Tibial nerve (tissue), 4 donors: ENCODE results near the gene ZNF670. TPM values are rescaled to one million over a fixed set of nuclear protein-coding genes. Genes with fewer than 3 reads are reported as not detected.

Experiments used
- DNase-seq, 2 donors: peaks; one replicate each; pipeline ENCODE4 v3.0.0-alpha.2; 2019; ENCODE audit warnings: low spot score in 2 of 2
- H3K27ac ChIP-seq, 4 donors: fragments of 200-600 bp; sonication (generic) in 3 of 4; one replicate each; pipeline ENCODE4 v1.5.1; 2017 to 2019; ENCODE audit warnings: mild to moderate bottlenecking in 1 of 4
- H3K27me3 ChIP-seq, 2 donors: fragments of 200-600 bp; sonication (generic) in 1 of 2; one replicate each; pipeline versions ENCODE4 v1.5.1 to v1.6.0; 2017 to 2019
- H3K36me3 ChIP-seq, 3 donors: fragments of 200-600 bp; sonication (generic); one replicate each; pipeline ENCODE4 v1.5.1; 2018 to 2019
- H3K4me1 ChIP-seq, 4 donors: fragments of 200-600 bp; sonication (generic) in 3 of 4; one replicate each; pipeline ENCODE4 v1.5.1; 2017 to 2019
- H3K4me3 ChIP-seq, 4 donors: fragments of 200-600 bp; sonication (generic) in 3 of 4; one replicate each; pipeline ENCODE4 v1.5.1; 2017 to 2019; ENCODE audit warnings: mild to moderate bottlenecking in 1 of 4, moderate library complexity in 1 of 4
- H3K9me3 ChIP-seq, 4 donors: fragments of 200-600 bp; sonication (generic) in 3 of 4; one replicate each; pipeline ENCODE4 v1.5.1; 2017 to 2019
- EP300 ChIP-seq, 2 donors: sonication (generic); formaldehyde crosslinking; IDR thresholded peaks; one replicate each; pipeline ENCODE4 v1.6.1; 2017; ENCODE audit warnings: antibody characterized with exemption in 2 of 2, mild to moderate bottlenecking in 1 of 2
- POLR2A ChIP-seq, 2 donors: fragments of 450-650 bp; IDR thresholded peaks; one replicate each; pipeline ENCODE4 v1.6.1; 2017; ENCODE audit warnings: antibody characterized with exemption in 2 of 2, mild to moderate bottlenecking in 2 of 2, moderate library complexity in 2 of 2
- WGBS, 2 donors: methylation state at CpG; one replicate each; pipeline ENCODE4 v1.1.5; 2018; 5-methylcytosine and 5-hydroxymethylcytosine counted together
- total RNA-seq, 4 donors: library from RNA; depleted of rRNA; stranded (reverse); fragments of >200 nt; gene quantifications; one replicate each; pipeline ENCODE4 v1.1.0, GENCODE V29; 2016
- TF ChIP-seq, protein P1 (sequence below), 5 experiments: fragments of 200-600 bp in 3 of 5; fragments of 450-650 bp in 2 of 5; sonication (generic) in 3 of 5; IDR thresholded peaks; one replicate each; pipeline ENCODE4 v1.5.1; 2016 to 2019; ENCODE audit warnings: antibody characterized with exemption in 5 of 5, mild to moderate bottlenecking in 3 of 5, moderate library complexity in 2 of 5

The ZNF670 gene
- total RNA-seq, 4 donors from 2014 or later = 1.4 to 2.3 (median 1.9) TPM

DNA sequence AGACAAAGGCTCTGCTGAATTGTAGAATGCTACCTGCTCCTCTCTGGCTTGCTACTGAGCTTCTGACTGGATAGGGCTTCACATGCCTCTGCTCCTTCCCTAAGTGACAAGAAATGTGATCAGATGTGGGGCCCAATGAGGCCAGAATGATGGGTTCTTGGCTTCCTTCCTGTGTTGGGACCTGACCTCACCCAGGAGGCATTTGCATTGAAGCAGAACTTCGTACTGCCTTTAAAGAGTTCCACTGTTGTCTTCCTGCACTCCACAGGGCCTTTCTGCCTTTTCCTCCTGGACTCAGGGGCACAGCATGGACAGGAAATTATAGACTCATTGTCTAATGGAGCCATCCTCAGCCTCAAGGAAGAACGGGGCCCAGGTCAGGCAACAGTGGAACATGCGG lies 14.3 kb downstream of the ZNF670 start:
- Histone ChIP-seq H3K4me1 (no peaks in the 10 kb centered on the region), H3K9me3 (peaks cover 0 to 25% (median 0%) of the 10 kb centered on the region in 4 donors), H3K27me3 (no peaks in the 10 kb centered on the region), H3K36me3 (no peaks in the 10 kb centered on the region), H3K4me3 (no peak overlapping the region), H3K27ac (no peak overlapping the region)
- no peak for DNase-seq
- TF ChIP-seq, protein P1, sequence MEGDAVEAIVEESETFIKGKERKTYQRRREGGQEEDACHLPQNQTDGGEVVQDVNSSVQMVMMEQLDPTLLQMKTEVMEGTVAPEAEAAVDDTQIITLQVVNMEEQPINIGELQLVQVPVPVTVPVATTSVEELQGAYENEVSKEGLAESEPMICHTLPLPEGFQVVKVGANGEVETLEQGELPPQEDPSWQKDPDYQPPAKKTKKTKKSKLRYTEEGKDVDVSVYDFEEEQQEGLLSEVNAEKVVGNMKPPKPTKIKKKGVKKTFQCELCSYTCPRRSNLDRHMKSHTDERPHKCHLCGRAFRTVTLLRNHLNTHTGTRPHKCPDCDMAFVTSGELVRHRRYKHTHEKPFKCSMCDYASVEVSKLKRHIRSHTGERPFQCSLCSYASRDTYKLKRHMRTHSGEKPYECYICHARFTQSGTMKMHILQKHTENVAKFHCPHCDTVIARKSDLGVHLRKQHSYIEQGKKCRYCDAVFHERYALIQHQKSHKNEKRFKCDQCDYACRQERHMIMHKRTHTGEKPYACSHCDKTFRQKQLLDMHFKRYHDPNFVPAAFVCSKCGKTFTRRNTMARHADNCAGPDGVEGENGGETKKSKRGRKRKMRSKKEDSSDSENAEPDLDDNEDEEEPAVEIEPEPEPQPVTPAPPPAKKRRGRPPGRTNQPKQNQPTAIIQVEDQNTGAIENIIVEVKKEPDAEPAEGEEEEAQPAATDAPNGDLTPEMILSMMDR (IDR thresholded peaks at IDR 0.05) = no peak
- TF ChIP-seq POLR2A (IDR thresholded peaks at IDR 0.05) = no peak
- no peak for TF ChIP-seq EP300 (IDR thresholded peaks at IDR 0.05)
- 84 to 91% methylated on average over 3 of the region's 3 CpGs for WGBS, 2 donors

DNA sequence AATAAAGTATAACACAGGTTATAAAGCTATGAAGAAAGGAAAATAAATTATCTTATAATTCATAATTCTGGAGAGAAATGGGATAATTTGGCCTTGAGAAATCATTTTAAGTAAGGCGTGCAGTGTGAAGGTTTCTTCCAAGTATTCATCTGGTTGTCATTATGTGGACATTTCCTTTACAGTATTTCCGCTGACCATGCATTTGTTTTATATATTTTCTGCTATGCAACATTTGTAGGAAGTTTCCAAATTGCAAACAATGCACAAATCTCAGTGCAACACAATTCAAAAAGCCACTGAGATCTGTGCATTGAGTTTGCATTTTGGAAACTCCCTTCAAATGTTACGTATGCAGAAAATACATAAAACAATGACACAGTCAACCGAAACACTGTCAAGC lies 17.8 kb downstream of the ZNF670 start:
- no peaks in the 10 kb centered on the region for H3K36me3 ChIP-seq
- no peak overlapping the region for H3K27ac ChIP-seq
- no peaks in the 10 kb centered on the region for H3K4me1 ChIP-seq
- no peak for TF ChIP-seq POLR2A (IDR thresholded peaks at IDR 0.05)
- TF ChIP-seq EP300 (IDR thresholded peaks at IDR 0.05) = no peak
- TF ChIP-seq, protein P1 (IDR thresholded peaks at IDR 0.05) = no peak
- H3K9me3 ChIP-seq = peaks cover 0 to 27% (median 9%) of the 10 kb centered on the region in 4 donors
- WGBS, 2 donors = 68 to 71% methylated on average over 4 of the region's 4 CpGs
- H3K27me3 ChIP-seq = no peaks in the 10 kb centered on the region
- no peak overlapping the region for H3K4me3 ChIP-seq
- no peak for DNase-seq

DNA sequence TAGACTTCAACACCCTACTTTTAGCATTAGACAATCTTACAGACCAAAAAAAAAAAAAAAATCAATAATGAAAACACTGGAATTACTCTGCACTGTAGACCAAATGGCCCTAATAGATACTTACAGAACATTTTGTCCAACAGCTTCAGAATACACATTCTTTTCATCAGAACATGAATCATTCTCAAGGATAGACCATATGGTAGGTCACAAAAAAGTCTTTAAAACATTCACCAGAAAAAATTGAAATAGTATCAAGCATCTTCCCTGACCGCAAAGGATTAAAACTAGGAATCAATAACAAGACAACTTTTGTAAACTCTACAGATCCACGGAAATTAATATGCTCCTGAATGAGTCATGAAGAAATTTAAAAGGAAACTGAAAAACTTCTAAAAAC lies 22.5 kb downstream of the ZNF670 start:
- DNase-seq = no peak

DNA sequence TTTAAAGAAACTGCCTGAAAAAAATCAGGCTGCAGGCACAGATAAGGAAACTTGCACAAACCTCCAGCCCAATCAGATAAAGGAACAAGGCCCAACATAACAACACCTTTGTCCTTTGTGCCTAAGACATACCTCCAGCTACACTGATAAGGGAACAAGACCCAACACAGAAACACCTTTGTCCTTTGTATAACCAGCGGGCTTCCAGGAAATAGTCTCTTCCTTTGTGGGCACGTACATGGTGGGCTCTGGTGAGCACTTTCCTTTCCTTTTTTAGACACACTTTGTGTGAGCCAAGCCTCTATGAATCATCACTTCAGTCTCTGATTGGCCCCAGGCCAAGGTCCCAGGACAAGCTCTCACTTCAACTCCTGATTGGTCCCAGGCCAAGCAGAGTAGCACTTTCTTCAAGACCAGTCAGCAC lies 23.6 kb downstream of the ZNF670 start:
- Histone ChIP-seq H3K27me3 (no peaks in the 10 kb centered on the region), H3K36me3 (no peaks in the 10 kb centered on the region), H3K27ac (no peak overlapping the region), H3K4me3 (no peak overlapping the region), H3K4me1 (no peaks in the 10 kb centered on the region), H3K9me3 (peaks cover 0 to 32% (median 12%) of the 10 kb centered on the region in 4 donors)
- TF ChIP-seq, protein P1 (IDR thresholded peaks at IDR 0.05) = no peak
- TF ChIP-seq EP300 (IDR thresholded peaks at IDR 0.05) (no peak), POLR2A (IDR thresholded peaks at IDR 0.05) (no peak)
- no peak for DNase-seq
- 41% methylated on average over 2 of the region's 2 CpGs for whole genome bisulfite sequencing, 2 donors

More for the DNA sequence above, 22.5 kb downstream of the ZNF670 start:
- no peak for TF ChIP-seq POLR2A (IDR thresholded peaks at IDR 0.05)
- no peak for TF ChIP-seq EP300 (IDR thresholded peaks at IDR 0.05)
- Histone ChIP-seq H3K36me3 (no peaks in the 10 kb centered on the region), H3K27ac (no peak overlapping the region), H3K9me3 (peaks cover 0 to 26% (median 12%) of the 10 kb centered on the region in 4 donors), H3K4me1 (no peaks in the 10 kb centered on the region), H3K27me3 (no peaks in the 10 kb centered on the region), H3K4me3 (no peak overlapping the region)
- 92 to 95% methylated on average over 2 of the region's 2 CpGs for WGBS, 2 donors

DNA sequence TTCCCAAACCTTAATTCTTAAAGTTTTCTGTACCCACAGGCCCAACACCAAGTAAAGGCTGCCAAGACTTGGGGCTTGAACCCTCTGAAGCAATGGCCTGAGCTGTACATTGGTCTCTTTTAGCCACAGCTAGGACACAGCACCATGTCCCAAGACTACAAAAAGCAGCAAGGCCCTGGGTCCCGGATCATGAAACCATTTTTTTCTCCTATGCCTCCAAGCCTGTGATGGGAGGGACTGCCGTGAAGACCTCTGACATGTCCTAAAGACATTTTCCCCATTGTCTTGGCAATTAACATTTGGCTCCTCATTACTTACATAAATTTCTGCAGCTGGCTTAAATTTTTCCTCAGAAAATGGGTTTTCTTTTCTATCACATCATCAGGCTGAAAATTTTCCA lies 30.9 kb downstream of the ZNF670 start:
- DNase-seq = no peak
- H3K4me1 ChIP-seq = no peaks in the 10 kb centered on the region
- no peaks in the 10 kb centered on the region for H3K27me3 ChIP-seq
- 96 to 99% methylated on average over 2 of the region's 2 CpGs for WGBS, 2 donors
- TF ChIP-seq, protein P1 (IDR thresholded peaks at IDR 0.05) = no peak
- TF ChIP-seq POLR2A (IDR thresholded peaks at IDR 0.05) = no peak
- TF ChIP-seq EP300 (IDR thresholded peaks at IDR 0.05) = no peak
- H3K27ac ChIP-seq = no peak overlapping the region
- H3K4me3 ChIP-seq = no peak overlapping the region
- peaks cover 0 to 49% (median 24%) of the 10 kb centered on the region in 4 donors for H3K9me3 ChIP-seq
- H3K36me3 ChIP-seq = peaks cover 0 to 18% (median 0%) of the 10 kb centered on the region in 3 donors

DNA sequence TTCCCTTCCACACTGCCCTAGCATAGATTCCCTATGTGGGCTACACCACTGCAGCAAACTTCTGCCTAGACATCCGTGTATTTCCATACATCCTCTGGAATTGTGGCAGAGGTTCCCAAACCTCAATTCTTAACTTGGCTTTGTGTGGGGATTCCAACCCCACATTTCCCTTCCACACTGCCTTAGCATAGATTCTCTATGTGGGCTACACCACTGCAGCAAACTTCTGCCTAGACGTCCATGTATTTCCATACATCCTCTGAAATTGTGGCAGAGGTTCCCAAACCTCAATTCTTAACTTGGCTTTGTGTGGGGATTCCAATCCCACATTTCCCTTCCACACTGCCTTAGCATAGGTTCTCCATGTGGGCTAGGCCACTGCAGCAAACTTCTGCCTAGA lies 31.4 kb downstream of the ZNF670 start:
- H3K27me3 ChIP-seq = no peaks in the 10 kb centered on the region
- TF ChIP-seq, protein P1 (IDR thresholded peaks at IDR 0.05) = no peak
- TF ChIP-seq EP300 (IDR thresholded peaks at IDR 0.05) = no peak
- TF ChIP-seq POLR2A (IDR thresholded peaks at IDR 0.05) = no peak
- H3K27ac ChIP-seq = no peak overlapping the region
- H3K4me3 ChIP-seq = no peak overlapping the region
- H3K4me1 ChIP-seq = no peaks in the 10 kb centered on the region
- peaks cover 0 to 18% (median 0%) of the 10 kb centered on the region in 3 donors for H3K36me3 ChIP-seq
- 97 to 98% methylated on average over 2 of the region's 2 CpGs for WGBS, 2 donors
- H3K9me3 ChIP-seq = peaks cover 0 to 53% (median 24%) of the 10 kb centered on the region in 4 donors
- DNase-seq = no peak
